Skeletal muscle satellite cell (primary cell): ENCODE results near the gene ADARB2.
"Not testable (repeated sequence)": the region's sequence is repeated elsewhere in the genome, so short reads cannot be mapped to it uniquely, and the experiment has no call there.

Experiments used
- H3K27me3 ChIP-seq: 2 replicates; pipeline ENCODE4 v1.7.0; 2013; ENCODE audit warnings: low read length; ENCODE audit not compliant: control insufficient read depth, insufficient read depth
- H3K36me3 ChIP-seq: 2 replicates; pipeline ENCODE4 v1.7.0; 2013; ENCODE audit warnings: mild to moderate bottlenecking, control low read depth, low read length; ENCODE audit not compliant: insufficient read depth
- H3K4me1 ChIP-seq: 2 replicates; pipeline ENCODE4 v1.7.0; 2013; ENCODE audit warnings: low read length; ENCODE audit not compliant: control insufficient read depth, insufficient read depth
- H3K4me2 ChIP-seq: 2 replicates; pipeline ENCODE4 v1.7.0; 2013; ENCODE audit warnings: mild to moderate bottlenecking, low read length
- H3K4me3 ChIP-seq: 2 replicates; pipeline ENCODE4 v1.7.0; 2013; ENCODE audit warnings: low read length
- H3K9ac ChIP-seq: 2 replicates; pipeline ENCODE4 v1.7.0; 2013; ENCODE audit warnings: mild to moderate bottlenecking, low read depth, low read length, moderate library complexity
- H3K9me3 ChIP-seq: replicated peaks from 2 replicates; pipeline ENCODE4 v1.7.0; 2013; ENCODE audit warnings: mild to moderate bottlenecking, control low read depth, low read length

Gene ADARB2

DNA sequence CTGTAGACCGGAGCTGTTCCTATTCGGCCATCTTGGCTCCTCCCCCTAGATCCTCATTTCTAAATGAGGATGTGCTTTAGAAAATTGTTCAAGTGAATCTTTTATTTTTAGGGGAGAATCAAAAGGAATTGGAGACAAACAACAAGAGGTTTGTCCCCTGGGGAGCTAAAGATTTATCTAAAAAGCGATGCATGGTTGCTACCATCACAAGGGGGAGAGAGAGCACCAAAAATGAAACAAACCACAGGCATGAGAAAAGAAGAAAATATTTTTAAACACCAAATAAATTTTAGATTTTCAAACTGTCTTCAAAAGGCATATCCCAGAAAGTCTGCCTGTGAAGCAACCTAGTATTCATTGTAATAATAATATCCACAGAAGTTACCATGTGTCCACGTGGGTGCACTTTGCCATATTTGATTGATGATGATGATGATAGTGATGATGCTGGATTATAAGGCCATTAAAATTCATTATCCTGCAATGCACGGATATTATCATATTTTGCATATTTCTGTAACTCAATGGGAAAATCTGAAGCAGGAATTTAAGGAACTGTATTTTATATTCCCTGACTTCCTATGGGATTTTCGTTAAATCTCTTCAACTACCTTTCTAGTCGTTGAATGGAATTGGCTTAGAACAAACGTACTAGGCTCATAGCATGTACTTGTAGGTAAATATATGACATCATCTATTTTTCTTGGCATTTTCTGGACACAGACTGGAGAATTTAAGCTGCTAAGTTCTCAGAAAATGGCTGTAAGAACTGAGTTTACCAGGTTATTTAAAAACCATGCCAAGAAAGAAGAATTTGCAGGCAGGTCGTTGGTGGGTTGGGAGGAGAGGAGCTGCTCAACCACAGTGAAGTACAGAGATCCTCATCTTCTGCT is 509.6 kb downstream of the ADARB2 start:
- no peaks in the 10 kb centered on the region for H3K27me3 ChIP-seq
- no peak overlapping the region for H3K9ac ChIP-seq
- no peak overlapping the region for H3K4me2 ChIP-seq
- H3K4me3 ChIP-seq, result no peak overlapping the region
- H3K36me3 ChIP-seq, result no peaks in the 10 kb centered on the region
- no peaks in the 10 kb centered on the region for H3K4me1 ChIP-seq
- H3K9me3 ChIP-seq, result no peaks in the 10 kb centered on the region

DNA sequence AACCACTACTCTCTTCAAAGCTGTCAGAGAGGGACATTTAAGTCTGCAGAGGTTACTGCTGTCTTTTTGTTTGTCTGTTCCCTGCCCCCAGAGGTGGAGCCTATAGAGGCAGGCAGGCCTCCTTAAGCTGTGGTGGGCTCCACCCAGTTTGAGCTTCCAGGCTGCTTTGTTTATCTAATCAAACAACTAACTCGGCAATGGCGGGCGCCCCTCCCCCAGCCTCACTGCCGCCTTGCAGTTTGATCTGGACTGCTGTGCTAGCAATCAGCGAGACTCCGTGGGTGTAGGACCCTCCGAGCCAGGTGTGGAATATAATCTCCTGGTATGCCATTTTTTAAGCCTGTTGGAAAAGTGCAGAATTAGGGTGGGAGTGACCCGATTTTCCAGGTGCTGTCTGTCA is 510.4 kb downstream of the ADARB2 start:
- not testable (repeated sequence) for H3K4me3 ChIP-seq, H3K9ac ChIP-seq, H3K36me3 ChIP-seq, H3K4me1 ChIP-seq, H3K4me2 ChIP-seq, H3K9me3 ChIP-seq, H3K27me3 ChIP-seq

DNA sequence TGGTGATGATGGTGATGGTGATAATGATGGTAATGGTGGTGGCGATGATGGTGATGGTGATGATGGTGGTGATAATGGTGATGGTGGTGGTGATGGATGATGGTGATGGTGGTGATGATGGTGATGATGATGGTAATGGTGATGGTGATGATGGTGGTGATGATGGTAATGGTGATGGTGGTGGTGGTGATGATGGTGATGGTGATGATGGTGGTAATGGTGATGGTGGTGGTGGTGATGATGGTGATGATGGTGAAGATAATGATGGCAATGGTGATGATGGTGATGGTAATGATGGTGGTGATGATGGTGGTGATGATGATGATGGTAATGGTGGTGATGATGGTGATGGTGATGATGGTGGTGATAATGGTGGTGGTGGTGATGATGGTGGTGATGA is 517.5 kb downstream of the ADARB2 start:
- H3K27me3 ChIP-seq, H3K4me1 ChIP-seq, H3K4me2 ChIP-seq, H3K4me3 ChIP-seq, H3K36me3 ChIP-seq, H3K9me3 ChIP-seq, H3K9ac ChIP-seq: not testable (repeated sequence)

DNA sequence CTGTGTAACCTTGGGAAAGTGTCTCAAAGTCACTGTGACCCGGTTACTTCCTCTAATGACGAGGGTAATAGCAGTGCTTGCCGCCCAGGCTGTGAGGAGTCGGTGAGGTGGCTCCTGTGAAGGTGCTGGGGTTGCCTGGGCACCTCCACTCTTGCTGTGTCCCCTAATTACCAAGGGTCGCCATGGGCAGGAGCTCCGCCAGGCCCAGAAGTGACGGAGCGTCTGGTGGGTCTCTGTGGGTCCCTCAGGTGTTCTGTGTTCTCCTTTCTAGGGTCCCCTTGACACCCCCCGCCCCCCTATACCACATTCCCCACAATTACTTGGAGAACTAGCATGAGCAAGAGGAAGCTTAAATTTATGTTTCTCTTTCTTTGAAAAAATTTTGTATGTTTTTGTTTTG is 519.7 kb downstream of the ADARB2 start:
- Histone ChIP-seq H3K4me1 (no peaks in the 10 kb centered on the region), H3K4me3 (no peak overlapping the region), H3K36me3 (no peaks in the 10 kb centered on the region), H3K9me3 (peaks cover 3% of the 10 kb centered on the region), H3K27me3 (no peaks in the 10 kb centered on the region), H3K4me2 (no peak overlapping the region), H3K9ac (no peak overlapping the region)

DNA sequence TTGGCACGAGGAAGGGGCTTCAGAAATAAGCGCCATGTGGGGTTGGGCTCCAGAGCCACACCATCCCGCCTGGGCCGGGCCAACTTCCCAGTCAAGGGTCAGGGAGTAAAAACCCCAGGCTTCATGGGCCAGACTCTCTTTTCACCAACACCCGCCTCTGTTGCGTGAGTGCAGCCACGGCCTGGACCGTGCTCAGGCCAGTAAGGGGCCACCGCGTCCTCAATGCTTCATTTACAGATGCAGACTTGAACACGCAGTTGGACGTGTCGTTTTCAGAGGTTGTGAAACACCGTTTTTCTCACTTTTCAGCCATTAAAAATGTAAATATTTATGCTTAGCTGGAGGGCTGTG is 520.1 kb downstream of the ADARB2 start:
- H3K27me3 ChIP-seq, result no peaks in the 10 kb centered on the region
- no peak overlapping the region for H3K4me2 ChIP-seq
- H3K4me1 ChIP-seq, result no peaks in the 10 kb centered on the region
- H3K9me3 ChIP-seq, result peaks cover 3% of the 10 kb centered on the region
- H3K36me3 ChIP-seq, result no peaks in the 10 kb centered on the region
- H3K9ac ChIP-seq, result no peak overlapping the region
- no peak overlapping the region for H3K4me3 ChIP-seq

DNA sequence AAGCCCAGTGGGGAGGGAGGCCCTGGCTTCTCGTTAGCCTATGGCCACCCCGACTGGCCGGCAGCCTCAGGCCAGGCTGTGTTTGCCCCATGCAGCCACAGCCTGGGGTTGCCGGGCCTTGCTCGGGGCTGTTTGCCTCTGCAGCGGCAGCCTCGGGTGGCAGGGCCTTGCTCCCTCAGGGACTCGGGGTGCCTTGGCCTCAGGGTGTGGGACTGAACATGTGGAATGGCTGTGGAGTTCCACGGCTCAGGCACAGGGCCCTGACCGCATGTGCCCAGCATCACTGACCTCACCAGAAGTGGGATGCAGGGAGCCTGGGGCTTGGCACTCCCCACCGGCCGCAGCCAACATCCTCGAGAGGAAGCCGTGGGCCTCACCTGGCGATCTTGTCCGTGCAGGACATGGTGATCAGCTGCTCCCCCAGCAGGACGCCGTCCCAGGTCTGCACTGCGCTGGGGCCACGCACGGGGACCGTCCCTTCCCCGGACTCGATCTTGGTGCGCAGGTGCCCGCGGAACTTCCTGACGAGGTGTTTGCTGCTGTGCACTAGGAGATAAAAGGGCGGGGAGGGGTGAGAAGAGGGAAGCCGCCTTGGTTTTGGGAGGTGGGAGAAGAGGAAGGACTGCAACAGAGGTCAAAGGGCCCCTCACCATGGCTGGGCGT is 520.6 kb downstream of the ADARB2 start:
- H3K9ac ChIP-seq, result no peak overlapping the region
- H3K4me2 ChIP-seq, result no peak overlapping the region
- H3K9me3 ChIP-seq, result peaks cover 3% of the 10 kb centered on the region
- no peaks in the 10 kb centered on the region for H3K27me3 ChIP-seq
- H3K4me3 ChIP-seq, result no peak overlapping the region
- no peaks in the 10 kb centered on the region for H3K36me3 ChIP-seq
- no peaks in the 10 kb centered on the region for H3K4me1 ChIP-seq

DNA sequence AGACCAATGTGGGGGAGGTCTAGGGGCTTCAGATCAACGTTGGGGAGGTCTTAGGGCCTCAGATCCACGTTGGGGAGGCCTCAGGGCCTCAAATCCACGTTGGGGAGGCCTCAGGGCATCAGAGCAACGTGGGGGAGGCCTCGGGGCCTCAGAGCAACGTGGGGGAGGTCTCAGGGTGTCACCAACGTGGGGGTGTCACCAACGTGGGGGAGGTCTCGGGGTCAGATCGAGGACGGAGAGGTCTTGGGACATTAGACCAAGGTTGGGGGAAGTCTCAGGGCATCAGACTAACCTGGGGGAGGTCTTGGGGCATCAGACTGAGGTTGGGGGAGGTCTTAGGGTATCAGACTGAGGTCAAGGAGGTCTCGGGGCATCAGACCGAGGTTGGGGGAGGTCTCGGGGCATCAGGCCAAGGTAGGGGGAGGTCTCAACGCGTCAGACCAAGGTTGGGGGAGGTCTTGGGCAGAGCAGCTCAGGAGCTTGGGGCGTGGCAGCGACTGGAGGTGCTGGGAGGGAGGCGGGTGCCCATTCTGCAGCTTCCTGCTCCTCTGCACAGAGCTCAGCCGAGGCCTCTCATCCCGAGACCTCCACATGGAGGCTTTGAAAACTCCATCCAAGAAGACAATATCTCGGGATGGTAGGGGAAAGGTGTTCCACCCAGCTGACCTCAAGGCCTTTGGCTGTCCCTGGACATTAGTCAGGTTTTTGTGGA is 521.3 kb downstream of the ADARB2 start:
- Histone ChIP-seq H3K36me3 (no peaks in the 10 kb centered on the region), H3K4me1 (no peaks in the 10 kb centered on the region), H3K4me3 (no peak overlapping the region), H3K9me3 (peaks cover 3% of the 10 kb centered on the region), H3K9ac (no peak overlapping the region), H3K27me3 (no peaks in the 10 kb centered on the region), H3K4me2 (no peak overlapping the region)

DNA sequence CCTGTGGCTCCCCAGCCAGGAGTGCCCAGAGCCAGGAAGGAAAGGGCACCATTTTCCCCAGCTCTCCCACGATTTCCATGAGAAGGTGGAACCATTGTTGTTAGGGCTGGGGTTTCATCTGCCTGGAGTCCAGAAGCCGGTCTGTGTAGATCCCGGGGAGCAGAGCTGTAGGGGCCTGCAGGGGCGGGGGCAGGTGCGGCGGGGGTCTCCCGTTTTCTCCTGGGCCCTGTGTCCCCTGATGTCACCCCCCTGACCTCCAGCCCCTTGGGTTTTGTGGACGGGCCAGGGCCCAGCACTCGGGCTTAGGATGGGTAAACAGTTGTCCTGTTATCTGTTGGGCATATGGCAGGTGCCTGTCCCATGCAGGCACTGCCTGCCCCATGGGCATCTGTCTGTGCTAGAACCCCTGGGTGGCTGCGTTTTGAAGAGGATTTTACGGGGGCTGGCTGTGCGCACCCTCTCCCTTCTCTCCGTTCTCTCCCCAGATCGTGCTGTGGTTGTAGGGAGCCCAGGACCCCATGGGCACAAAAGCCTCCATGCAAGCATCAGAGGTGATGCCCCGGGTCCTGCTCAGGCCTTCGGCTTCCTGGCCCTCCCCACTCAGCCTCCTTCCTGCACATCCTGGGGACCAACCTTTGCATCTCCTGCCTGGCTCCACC is 522.3 kb downstream of the ADARB2 start:
- Histone ChIP-seq H3K4me1 (no peaks in the 10 kb centered on the region), H3K4me2 (no peak overlapping the region), H3K9ac (no peak overlapping the region), H3K36me3 (no peaks in the 10 kb centered on the region), H3K27me3 (no peaks in the 10 kb centered on the region), H3K9me3 (peaks cover 3% of the 10 kb centered on the region), H3K4me3 (no peak overlapping the region)

DNA sequence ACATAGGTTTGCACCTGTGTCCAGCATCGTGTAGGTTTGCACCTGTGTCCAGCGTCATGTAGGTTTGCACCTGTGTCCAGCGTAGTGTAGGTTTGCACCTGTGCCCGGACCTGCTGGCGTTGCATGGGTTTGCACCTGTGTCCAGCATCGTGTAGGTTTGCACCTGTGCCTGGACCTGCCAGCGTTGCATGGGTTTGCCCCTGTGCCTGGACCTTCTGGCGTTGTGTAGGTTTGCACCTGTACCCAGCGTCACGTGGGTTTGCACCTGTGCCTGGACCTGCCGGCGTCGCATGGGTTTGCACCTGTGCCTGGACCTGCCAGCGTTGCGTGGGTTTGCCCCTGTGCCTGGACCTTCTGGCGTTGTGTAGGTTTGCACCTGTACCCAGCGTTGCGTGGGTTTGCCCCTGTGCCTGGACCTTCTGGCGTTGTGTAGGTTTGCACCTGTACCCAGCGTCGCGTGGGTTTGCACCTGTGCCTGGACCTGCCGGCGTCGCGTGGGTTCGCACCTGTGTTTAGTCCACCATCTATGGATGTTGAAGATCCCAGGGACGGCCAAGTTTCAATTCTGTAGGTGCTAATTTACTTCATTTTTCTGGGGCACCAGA is 523.2 kb downstream of the ADARB2 start:
- Histone ChIP-seq H3K4me2 (no peak overlapping the region), H3K4me1 (no peaks in the 10 kb centered on the region), H3K27me3 (no peaks in the 10 kb centered on the region), H3K36me3 (no peaks in the 10 kb centered on the region), H3K4me3 (no peak overlapping the region), H3K9me3 (peaks cover 3% of the 10 kb centered on the region), H3K9ac (no peak overlapping the region)

DNA sequence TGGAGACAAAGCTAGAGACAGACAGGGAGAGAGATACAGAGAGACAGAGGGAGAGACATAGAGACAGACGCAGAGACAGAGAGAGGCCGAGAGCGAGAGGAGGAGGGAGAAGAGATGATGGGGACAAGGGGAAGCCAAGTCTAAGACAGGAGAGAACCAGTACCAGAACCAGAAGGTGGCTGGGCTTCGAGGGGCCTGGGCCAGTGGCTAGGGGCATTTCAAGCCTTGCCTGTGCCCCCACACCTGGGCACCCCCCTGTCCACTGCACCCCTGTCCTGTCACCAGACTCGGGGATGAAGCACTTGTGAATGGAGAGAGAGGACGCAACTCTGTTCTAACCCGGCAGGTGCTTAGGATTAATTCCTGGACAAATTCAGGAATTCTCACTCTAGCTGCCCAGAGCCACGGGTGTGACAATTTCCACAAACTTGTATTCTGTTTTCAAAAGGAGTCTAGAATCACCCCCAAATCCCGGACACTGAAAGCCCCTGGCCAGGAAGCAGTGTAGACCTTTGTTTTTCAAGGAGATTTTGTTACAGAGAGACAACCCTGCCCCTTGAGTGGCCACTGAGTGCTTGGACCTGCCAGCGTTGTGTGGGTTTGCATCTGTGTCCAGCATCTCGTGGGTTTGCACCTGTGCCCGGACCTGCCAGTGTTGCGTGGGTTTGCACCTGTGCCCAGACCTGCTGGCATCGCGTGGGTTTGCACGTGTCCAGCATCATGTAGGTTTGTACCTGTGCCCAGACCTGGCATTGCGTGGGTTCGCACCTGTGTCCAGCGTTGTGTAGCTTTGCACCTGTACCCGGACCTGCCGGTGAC is 523.9 kb downstream of the ADARB2 start:
- Histone ChIP-seq H3K9me3 (peaks cover 3% of the 10 kb centered on the region), H3K4me1 (no peaks in the 10 kb centered on the region), H3K36me3 (no peaks in the 10 kb centered on the region), H3K9ac (no peak overlapping the region), H3K27me3 (no peaks in the 10 kb centered on the region), H3K4me2 (no peak overlapping the region), H3K4me3 (no peak overlapping the region)
